PC-3 (cell line): ENCODE data around the gene LYZL1.

Source experiments
- CTCF ChIP-seq: fragments of 300-600 bp; sonication (generic); conservative IDR thresholded peaks from 2 replicates; pipeline ENCODE4 v1.5.1; 2017; ENCODE audit warnings: antibody characterized with exemption, low read depth, mild to moderate bottlenecking, low read length
- EZH2phosphoT487 ChIP-seq: fragments of 300-600 bp; sonication (generic); IDR thresholded peaks from 2 replicates; pipeline ENCODE4 v1.6.1; 2018; ENCODE audit warnings: mild to moderate bottlenecking, antibody characterized with exemption, low read length, borderline replicate concordance

GRCh38 chr10:29248158-29248557 lies 40.7 kb upstream of the LYZL1 start:
- TF ChIP-seq CTCF, result no peak
- TF ChIP-seq EZH2phosphoT487, result no peak
